CD4-positive, alpha-beta T cell treated with Interleukin-6 at 100 ng/mL for 8 hours (primary cell): Measurements from ENCODE around the gene GTPBP3.
"Not testable (repeated sequence)": the region's sequence is repeated elsewhere in the genome, so short reads cannot be mapped to it uniquely, and the experiment has no call there.

Experiments
- DNase-seq: peaks from one replicate; pipeline ENCODE4 v3.0.0-alpha.2; 2020; ENCODE audit warnings: mixed read lengths, low spot score

The GTPBP3 gene

DNA sequence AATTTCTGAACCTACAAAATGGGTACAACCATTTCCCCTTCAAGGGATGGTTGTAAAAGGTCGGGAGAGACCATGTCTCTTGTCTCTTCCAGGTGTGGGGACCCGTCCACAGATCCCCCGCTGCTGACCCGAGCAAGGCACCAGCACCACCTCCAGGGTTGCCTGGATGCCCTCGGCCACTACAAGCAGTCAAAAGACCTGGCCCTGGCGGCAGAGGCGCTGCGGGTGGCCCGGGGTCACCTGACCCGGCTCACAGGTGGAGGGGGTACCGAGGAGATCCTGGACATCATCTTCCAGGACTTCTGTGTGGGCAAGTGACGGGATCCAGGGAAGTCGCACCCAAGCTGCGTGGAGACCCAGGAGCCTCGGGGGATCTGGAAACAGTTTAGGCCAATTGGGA lies 4.0 kb downstream of the GTPBP3 start:
- no peak for DNase-seq

DNA sequence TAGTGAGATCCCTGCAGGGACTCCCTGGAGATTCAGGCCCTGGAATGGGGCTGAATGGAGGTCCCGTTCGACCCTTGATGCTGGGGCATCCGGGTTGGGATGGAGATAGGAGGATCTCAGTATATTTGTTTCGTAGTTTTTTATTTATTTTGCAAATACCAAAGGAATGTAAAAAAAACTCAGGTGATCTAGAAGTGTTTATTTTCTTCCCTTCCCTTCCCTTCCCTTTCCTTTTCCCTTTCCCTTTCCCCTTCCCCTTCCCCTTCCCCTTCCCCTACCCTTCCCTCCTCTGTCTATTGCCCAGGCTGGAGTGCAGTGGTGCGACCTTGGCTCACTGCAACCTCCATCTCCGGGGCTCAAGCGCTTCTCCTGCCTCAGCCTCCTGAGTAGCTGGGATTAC lies 4.5 kb downstream of the GTPBP3 start:
- no peak for DNase-seq

DNA sequence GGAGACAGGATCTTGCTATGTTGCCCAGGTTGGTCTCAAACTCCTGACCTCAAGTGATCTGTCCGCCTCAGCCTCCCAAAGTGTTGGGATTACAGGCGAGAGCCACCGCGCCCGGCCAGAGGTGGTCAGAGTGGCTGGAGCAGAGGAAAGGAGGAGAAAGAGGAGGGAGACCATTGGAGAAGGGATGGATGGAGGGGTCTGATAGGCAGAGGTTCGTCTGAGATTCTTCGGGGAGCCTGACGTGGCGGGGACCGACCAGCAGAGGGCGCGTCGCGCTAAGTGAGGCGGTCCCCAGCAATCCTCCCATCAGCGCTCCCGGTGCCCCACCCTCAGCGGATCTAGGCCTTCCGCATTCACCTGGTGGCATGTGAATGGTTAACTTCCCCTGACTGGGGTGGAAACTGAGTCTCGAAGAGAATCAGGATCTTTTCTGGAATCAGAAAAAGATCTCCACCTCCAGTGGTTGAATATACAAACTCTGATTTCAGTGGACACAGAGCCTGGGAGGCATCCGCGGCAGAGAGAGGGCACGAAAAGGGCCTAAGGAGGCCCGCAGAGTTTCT lies 8.8 kb downstream of the GTPBP3 start:
- DNase-seq: peak; percentile 69

DNA sequence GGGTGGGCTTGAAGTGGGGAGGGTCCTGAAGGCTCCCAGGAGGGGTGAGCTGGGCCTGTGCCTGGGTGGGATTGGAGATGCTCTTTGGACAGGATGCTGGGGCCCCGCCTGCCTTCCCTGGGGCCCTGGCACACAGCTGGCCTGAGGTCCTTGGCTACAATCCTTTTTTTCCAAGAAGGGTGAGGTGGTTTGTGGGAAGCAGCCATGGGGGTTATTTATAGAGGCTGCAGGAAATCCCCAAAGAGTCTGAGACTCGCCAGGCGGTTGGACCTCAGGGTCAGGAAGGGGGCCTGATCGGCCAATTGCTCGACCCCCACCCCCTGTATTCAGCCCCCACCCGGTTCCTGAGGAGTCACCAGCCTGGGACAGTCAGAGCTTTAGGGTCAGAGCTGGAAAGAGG lies 10.0 kb downstream of the GTPBP3 start:
- DNase-seq: no peak

GRCh38 chr19:17347877-17348276 lies 10.5 kb downstream of the GTPBP3 start:
- DNase-seq: no peak

- no peak for DNase-seq
Observed at GRCh38 chr19:17348700-17349099, 11.3 kb downstream of the GTPBP3 start.

GRCh38 chr19:17351815-17352435 lies 14.6 kb downstream of the GTPBP3 start:
- DNase-seq: no peak

GRCh38 chr19:17352608-17353280 lies 15.4 kb downstream of the GTPBP3 start:
- DNase-seq: no peak

DNA sequence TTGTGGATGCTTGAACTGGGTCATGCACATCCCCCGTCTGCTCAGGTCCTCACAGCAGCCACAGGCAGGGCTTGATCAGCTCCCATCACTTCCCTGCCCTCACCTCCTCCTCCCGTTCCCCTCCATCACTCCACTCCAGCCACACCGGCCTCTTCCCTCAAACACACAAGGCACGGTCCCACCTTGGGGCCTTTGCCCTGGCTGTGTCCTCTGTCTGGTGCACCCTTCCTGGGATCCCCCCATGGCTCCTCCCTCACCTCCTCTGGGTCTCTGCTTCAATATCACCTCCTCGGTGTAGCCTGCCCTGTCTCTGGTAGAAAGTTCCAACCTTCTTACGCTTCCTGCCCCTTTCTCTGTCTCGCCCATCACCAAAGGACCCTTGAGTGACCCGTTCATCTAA lies 16.0 kb downstream of the GTPBP3 start:
- no peak for DNase-seq

- DNase-seq: no peak
Observed at GRCh38 chr19:17357078-17357666, 19.8 kb downstream of the GTPBP3 start.

DNA sequence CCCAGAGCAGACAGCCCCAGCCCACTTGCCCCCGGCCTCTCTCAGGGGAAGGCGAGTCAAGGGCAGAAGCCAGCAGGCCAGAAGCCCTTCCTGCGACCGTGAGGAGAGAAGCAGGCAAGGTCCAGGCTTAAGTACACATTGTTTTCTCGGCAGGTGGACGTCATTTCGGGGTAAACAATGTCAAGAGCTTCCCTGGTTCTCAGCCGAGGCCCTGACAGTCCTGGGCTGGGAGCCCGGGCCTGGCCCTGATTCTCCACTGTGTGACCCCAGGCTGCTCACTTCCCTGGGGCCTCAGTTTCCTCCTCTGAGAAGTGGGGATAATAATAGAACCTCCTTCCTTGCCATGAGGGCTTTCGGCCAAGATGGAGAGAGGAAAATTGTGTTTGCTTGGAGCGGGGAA lies 20.4 kb downstream of the GTPBP3 start:
- no peak for DNase-seq

- DNase-seq: no peak
Observed at GRCh38 chr19:17358395-17358794, 21.0 kb downstream of the GTPBP3 start.

DNA sequence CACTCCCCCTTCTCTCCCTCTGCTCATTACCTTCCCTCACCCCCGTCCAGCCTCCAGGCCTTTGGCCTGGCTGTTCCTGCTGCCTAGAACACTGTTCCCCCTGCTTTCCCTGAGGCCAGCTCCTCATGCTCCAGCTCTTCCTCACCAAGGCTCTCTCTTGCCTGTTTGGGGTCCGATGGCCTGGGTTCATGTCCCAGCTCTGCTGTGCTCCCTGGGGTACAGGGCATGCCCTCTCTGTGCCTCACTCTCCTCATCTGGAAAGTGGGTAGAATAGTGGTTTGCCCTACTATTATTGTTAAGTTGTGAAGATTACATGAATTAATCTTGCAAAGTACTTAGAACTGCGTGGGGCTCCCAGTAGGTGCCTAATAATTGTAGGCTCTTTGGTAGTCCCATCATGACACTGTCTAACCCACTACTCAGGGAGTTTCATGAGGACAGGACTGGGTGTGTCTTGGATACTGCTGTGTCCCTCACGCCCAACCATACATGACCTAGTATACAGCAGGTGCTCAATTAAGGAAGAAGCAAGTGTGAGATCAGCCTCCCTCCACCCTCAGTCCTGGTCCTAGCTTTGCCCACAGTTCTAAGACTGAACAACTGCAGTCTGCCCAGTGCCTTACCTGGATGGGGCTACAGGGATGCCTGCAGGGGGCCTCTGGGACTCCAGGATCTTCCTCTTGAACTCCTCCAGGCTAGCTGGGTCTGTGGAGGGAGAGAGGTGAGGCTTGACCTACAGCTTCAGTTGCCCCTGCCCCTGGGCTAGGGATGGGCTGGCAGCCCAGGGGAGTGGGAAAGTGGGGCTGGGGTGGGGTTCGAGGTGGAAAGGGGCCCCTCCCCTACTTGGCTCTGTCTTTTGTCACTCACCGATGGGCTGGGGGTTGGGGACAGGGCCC lies 22.8 kb downstream of the GTPBP3 start:
- DNase-seq: no peak

GRCh38 chr19:17363852-17364605 lies 26.7 kb downstream of the GTPBP3 start:
- not testable (repeated sequence) for DNase-seq

DNA sequence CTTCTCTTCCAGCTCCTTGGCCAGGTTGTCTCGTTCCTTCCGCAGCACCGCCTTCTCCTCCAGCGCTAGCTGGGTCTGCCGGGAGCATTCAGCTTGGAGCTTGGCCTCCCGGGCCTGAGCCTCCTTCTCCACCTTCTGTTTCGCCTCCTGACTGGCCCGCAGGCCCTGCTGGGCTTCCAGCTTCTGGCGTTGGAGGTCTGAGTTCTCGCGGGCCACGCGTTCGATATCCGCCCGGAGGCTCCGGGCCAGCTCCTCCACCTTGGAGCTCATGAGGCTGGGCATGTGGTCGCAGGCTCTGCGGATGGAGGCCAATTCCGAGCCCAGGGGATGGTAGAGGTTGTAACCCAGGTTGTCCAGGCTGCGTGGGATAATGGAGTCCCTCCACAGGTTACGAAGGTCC lies 28.0 kb downstream of the GTPBP3 start:
- no peak for DNase-seq

GRCh38 chr19:17370026-17370587 lies 32.8 kb downstream of the GTPBP3 start:
- no peak for DNase-seq

DNA sequence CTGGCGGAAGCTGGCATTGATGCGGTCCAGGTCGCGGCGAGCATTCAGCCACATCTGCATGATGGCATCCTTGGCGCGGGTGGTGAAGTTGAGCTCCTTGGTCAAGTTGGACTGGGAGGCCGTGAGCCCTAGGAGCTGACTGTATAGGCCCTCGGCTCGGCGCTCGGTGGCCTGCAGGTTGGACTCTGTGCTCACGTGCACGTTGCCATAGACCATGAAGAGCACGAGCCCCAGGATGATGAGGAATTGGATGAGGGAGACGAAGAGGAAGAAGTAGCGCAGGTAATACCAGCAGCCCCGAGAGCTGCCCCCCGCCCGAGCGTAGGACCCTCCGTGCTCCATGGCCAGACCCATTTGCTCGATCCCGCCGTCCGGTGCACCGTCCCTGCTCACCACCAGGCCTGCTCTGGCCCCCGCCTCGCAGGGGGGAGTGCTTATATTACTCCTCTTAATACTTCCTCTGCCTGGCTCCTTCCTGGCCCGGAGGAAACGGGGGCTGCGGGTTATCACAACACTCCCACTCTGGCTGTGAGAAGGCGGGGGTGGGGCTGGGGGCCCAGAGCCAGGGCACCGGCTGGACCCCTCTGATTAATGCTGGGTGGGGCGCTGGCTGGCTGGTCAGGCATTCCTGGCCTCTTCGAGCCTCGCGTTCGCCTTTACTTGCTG lies 39.7 kb downstream of the GTPBP3 start, which contains the start of gene PLVAP:
TSS of gene PLVAP (minus strand) at position 408 of the 666 bp plus-strand sequence. CDS start at position 354, 54 bp downstream.
- DNase-seq: no peak

DNA sequence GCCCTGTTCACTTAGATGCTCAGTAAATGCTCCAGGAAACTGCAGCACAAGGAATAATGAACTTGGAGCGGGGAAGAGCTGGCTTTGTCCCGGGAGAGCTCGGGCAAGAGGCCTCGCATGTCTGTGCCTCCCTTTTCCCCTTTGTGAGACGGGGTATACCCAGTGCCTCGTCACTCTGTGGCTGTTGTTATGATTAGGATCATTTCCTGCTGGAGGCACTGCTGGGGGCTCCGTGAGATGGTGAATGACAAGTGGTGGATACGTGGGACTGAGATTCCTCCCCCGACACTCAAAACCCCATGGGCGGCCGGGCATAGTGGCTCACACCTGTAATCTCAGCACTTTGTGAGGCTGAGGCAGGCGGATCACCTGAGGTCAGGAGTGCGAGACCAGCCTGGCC lies 40.9 kb downstream of the GTPBP3 start:
- no peak for DNase-seq

GRCh38 chr19:17379221-17379631 lies 41.9 kb downstream of the GTPBP3 start:
- DNase-seq: no peak

DNA sequence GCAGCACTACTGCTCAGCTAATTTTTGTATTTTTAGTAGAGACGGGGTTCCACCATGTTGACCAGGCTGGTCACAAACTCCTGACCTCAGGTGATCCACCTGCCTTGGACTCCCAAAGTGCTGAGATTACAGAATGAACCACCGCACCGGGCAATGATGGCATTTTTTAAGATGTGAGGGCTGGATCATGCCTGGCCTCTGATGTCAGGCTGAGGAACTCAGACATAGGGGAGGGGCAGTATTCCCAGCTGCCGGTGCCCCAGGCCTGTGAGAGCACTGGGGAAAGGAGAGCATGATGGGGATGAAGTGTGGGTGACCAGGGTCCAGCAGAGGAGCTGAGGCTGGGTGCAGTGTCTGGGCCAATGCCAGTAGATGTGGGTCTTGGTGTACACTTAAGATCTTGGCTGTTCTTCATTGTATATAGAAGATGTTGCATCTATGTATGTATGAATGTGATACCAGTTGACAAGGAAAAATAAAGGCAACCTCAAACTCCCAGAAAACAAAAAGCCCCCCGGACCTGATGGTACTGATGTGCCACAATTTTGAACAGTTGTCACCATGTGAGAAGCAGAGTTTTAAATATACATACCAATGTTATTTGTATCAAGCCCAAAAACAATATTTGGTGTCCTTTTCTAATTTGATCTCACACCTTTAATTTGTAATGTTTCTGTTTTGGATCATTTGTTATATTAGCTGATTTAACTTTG lies 43.2 kb downstream of the GTPBP3 start:
- DNase-seq: no peak
